Stromal cell of bone marrow (primary cell): Measurements from ENCODE around the gene SALL3.

Experiments
- DNase-seq: peaks from one replicate; pipeline ENCODE4 v3.0.0-alpha.2; 2012; ENCODE audit warnings: low read depth

SALL3 gene

DNA sequence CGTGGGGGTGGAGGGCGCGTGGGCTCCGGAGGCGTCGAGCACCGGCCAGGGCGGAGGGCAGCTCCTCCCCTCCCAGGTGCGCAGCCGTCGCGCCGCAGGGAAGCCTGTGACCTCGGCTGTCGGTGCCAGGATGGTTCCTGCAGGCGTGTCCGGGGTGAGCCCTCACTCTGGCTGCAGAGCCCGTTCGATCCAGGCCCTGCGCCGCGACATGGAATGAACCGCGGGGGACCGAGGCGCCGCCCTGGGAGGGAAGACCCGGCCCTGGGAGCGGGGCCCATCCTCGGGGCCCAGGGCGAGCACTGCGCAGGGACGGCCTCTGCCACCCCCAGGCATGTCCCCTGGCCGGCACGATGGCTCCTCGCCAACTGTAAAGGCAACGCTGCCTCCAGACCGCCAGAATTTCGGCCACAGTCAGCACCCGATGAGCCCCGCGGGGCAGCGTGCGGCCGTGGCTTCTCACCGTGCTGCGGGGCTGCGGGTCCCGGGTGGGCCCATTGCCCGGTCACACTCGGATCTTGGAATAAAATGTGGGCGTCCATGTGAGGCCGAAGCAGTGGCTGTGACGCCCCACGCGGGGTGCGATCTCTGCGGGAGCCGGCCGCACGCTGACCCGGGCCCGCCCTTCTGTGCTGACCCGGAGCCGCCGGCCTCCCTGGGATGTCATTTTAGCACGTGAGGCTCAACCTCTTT, 26.6 kb downstream of the SALL3 start:
- no peak for DNase-seq

DNA sequence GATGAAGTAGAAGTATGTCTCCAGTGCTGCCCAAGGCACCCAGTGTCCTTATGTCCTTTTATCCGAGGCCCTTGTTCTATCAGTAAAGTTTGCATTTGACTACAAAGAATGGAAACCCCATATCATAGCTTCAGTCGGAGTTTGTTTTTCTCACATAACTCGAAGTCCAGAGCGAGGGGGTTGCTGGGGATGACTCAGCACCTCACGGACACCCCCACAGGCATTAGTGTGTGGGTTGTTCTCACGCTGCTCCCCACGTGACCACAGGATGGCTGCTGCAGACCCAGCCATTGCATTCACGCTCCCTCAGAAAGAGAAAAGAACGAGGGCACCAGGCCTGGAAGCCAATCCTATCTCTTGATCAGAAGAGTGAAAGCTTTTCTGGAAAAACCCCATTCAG, 27.8 kb downstream of the SALL3 start:
- no peak for DNase-seq

DNA sequence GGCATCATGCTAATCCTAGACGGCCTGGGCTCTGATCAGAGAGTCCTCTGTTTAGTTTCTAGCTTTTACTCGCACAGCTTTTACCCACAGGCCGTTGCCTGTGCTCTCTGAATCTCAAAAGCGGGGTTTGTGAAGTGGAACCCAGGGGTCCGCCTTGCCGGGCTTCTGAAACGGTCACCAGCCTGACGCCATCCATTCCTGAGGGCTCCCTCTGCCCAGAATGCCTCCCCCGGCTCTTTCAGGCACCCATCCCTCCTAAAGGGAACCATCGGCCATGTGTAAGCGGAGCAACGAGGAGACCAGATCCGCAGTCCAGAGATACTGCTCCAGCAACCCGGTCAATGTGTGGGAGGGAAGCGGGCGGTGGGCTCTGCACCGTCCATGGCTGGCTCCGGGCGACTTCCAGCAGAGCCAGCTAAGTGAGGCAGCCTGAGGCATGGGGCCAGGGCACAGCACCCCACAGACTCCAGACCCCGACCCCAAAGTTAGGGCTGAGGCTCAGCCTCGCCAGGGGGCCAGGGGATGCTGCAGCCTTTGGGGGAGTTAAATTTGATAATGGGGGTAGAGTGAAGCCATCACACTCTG, 28.8 kb downstream of the SALL3 start:
- no peak for DNase-seq

DNA sequence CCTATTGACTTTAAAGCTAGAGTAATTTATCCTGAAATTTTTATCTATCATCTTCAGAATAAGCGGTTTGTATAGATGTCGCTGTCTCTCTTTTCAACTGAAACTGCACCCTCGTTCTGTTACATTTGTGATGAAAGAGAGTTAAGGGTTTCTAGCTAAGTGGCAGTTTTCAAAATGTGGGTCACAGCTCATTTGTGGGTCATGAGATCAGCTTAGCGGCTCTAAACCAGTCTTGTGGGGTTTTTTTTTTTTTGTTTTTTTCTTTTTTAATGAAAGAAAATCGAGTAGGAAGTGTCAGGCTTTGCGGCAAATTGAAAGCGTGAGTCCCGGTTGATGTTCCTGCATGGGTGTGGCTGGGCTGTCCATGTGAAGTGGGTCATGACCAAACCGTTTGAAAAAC, 31.2 kb downstream of the SALL3 start:
- no peak for DNase-seq

DNA sequence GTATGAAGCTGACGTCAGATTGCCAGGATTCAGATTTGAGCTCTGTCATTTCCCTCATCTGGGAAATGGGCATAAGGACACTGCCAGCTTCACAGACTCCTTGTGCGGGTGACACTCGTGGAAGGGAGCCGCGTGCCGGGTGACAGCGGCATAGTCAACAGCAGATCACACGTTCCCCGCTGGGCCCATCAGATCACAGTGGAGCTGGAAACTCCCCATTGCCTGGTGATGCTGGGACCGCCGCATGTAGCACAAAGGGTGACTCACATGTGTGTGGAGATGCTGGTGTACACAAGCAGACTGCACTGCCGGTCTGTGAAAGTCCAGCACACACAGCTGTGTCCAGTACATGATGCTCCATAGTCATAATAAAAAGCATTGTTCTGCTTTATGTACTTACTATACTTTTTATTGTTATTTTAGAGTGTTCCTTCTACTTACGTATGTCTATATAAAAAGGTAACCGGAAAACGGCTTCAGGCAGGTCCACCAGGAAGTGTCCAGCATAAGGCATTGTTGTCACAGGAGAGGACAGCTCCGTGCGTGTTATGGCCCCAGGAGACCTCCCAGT, 31.8 kb downstream of the SALL3 start:
- DNase-seq, result no peak

DNA sequence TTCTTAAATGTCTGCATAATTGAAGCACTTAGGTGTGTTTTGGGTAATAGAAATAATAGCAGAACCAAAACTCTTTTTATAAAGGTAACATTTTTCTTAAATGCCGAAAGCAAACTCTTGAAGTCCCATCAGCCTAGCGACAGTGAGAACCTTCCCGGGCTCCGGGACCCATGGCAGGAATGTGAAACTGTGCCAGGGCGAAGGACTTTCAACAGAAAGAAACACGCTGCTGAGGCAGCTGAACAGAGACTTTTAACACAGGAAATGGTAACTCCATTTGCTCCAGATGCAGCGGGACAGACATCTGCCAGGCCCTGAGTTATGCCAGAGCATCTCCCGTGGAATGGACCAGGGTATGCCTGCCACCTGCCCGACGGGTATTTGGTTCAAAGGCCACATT, 34.3 kb downstream of the SALL3 start:
- DNase-seq, result no peak

DNA sequence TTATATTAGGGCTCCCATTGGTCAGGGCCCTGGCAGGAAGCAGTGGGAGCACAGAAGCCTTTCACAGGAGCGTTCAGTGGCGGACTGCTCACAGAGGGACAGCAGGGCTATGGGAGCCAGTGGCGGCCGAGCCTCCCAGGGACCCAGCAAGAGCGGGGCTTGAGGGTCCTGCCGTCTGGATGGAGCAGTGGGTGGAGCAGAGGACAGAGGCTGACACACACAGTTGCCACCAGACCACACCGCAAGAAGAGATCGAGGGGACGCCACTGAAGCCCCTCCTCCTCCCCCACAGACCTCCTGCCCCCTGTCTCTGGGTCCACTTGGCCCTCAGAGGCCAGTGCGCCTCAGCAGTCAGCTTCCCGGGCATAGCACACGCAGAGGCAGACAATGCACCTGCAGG, 39.3 kb downstream of the SALL3 start:
- no peak for DNase-seq

DNA sequence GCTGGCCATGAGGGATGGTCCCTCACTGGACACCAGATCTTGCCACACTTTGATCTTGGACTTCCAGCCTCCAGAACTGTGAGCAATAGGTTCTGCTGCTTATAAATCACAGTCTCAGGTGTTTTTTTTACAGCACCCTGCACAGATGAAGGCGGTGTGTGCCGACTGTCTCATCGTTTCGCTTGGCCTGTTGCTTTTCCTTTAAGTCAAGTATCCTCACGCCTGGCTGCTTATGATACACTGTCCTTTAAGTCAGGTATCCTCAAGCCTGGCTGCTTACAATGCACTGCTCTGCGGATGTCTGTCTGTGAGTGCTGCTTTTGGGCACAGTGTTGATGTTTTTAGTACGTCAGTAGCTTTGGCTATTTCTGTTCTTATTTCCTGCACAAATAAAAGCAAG, 40.3 kb downstream of the SALL3 start:
- DNase-seq, result no peak

DNA sequence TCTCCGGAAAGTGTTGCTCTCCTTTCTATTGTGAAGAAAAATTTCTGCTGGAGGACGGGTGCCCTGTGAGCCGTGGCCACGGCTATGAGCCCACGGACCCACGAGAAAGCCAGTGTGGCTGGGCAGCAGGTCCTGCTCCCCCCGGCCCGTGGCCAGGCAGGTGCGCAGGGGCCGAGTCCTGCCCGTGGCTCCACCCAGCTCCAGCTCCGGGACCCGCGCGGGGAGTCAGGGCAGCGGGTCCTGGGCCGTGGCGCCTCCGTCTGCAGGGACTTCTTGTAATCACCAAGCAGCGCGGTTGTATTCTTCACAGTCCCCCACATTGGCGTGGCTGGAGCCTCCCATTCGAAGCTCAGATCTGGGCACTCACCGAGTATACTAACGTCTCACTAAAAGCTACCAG, 43.0 kb downstream of the SALL3 start:
- no peak for DNase-seq

DNA sequence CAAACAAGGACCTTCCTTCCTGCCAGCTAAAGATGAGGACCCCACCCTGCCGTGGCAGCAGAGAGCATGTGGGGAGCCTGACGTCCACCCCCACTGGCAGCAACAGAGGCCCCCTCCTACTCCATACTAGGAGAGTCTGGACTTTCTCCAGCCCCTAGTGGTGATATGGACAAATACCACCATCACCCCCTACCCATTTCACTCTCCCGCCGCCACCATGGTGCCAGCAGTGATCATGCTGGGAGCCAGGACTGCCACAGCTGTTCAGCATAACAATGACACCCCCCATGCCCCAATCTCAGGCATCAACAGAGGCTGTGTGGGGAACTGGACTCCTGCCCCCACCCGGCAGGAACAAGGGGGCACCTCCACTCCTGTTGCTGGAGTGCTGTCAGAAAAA, 46.9 kb downstream of the SALL3 start:
- DNase-seq, result no peak

DNA sequence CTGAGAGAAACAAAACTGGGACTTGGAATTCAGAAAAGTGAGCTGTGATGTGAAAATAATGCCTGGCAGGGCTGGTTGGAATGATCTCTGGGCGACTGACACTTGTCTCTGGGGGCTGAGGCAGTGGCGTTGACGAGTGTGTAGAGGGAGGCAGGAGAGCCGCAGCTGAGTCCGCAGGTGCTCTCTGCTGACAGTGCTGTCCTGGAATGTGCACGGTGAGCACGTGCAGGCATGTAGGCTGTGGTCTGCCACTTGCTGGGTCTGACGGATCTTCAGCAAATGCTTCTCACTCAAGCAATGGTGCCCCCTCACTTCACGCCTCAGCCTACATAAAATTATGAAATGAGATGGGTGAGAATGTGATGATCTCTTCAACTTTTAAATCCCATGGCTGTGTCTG, 51.1 kb downstream of the SALL3 start:
- DNase-seq, result no peak

DNA sequence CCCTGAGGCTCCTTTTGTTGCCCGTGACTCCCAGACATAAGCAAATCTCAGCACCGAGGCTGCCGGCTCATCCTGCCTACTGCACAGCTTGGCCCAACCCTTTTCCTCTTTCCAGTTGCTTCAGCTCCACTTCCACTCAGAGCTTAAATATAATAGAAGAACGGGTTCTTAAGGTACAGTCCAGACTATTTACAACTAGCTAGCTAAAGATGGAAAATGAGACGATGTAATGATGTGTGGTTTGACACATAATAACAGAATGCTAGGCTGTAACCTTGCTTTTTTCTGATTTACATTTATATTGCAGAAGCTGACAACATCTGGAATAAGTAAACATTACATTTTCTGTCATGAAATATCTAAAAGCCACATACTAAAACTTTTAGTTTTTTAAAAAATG, 62.7 kb downstream of the SALL3 start:
- no peak for DNase-seq

DNA sequence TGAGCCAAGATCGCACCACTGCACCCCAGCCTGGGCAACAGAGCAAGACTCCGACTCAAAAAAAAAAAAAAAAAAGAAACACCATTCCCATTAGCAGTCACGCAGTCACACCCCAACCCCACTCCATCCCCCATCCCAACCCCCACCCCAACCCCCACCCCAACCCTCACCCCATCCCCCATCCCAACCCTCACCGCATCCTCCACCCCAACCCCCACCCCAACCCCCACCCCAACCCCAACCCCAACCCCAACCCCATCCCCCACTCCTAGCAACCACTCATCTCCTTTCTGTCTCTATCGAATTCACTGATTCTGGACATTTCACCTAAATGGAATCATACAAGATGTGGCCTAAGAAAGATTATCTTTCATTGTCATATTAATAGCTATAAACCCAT, 63.7 kb downstream of the SALL3 start:
- DNase-seq, result no peak

DNA sequence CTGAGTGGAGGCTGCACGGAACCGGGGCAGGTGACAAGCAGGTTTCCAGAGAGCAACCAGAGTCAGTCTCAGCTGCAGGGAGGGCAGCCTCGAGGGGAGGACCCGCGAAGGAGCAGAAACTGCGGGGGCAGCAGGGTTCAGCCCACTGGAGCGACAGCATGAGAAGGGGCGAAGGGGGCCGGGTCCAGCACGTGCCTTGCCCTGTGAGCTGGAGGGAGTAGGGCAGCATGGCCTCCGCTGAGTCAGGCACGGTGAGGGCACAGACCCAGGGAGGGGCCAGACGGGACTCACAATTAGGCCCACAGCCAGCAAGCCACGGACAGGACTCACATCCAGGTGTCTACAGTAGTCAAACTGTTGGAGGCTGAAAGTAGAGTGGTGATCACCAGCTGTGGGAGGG, 66.9 kb downstream of the SALL3 start:
- no peak for DNase-seq

DNA sequence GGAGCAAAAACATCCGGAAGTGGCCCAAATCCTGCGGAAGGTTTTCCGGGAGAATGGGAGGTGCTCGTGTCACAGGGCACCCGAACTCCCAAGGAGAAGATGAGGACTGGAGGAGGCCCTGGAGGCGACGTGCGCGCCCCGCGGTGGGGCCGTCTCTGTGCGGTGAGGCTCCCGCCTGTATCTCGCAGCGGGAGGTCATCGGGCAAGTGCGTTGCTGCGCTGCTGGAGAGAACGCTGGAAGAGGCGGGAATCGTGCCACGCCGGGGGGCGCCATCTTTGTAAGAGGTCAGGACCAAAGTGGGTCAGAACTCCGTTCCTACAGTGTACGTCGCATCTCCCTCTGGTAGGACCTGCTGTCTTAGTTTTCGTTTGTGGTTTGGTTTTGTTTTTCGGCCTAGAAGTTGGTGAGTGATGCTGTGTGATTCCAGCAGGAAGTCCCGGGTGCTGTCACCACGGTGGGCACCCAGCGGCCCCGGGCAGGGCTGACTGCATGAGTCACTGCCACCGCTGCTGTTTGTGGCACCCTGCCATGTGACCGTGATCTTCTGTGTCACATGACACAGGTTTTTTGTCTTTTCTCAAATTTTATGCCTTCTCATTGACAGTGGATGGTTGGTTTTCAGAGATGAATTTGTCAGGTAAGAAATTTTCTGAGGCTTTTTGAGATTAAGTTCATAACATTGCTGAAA, 68.1 kb downstream of the SALL3 start:
- no peak for DNase-seq

DNA sequence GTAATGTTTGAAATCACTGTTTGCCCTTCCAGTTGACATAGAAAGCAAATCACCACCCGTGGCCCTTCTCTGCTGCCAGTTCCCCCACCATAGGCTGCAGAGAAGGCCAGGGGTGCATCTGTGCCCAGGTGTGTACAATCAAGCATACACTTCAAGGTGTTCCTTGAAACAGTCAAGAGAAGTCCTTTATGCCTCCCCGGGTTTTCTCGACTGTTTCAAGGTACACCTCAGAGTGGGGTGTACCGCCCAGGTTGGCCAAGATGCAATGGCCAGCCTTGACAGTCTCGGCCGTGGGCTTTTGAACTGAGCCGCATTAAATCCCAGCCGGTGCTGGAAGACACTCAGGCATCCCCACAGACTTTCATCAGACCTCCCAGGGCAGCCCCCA, 68.6 kb downstream of the SALL3 start:
- DNase-seq, result no peak

DNA sequence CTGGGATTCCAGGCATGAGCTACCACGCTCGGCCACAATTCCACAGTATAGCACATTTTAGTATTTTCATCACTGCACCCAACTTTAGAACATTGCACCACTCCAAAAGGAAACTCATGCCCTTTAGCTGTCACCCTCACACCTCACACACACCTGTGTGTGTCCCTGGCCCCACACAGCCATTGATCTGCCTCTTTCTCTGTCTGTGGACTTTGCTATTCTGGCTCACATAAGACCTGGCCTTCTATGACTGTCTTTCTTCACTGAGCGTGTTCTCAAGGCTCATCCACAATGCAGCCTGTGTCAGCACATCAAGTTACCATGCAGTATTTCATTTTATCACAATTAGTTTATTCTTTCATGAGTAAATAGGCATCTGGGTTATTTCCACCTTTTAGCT, 69.9 kb downstream of the SALL3 start:
- no peak for DNase-seq
